Measurements from ENCODE around the gene ASB2. TPM values are rescaled to one million over a fixed set of nuclear protein-coding genes. Genes with fewer than 3 reads are reported as not detected.

The ASB2 gene
- total and polyA plus RNA-seq, 2 of the 8 experiments (the other 6 are each of a cell fraction or from before 2014, with no cell fraction given), result 1.0 to 2.1 TPM

- H3K23me2 ChIP-seq (ENCODE audit: low read depth, low read length), result peaks cover 3% of the 10 kb centered on the region; the same call in 1 of the 2 replicates
- H2AK5ac ChIP-seq (ENCODE audit: low read depth, low read length), result no peak overlapping the region
- CTCF ChIA-PET (ENCODE audit: partially characterized antibody), result interaction anchor here (0.8 to 8.0 kb wide), 6 partner anchors 12 to 40 kb away, joined by 3 to 37 read pairs (median 6); no protein-coding TSS in a partner anchor
- H3K9ac ChIP-seq (replicated peaks in 1 of 4; ENCODE audit: extremely low read depth in 1 of 4, low read depth in 3 of 4, low read length in 3 of 4), result no peak overlapping the region
- no peak overlapping the region for H2BK20ac ChIP-seq (ENCODE audit: low read length)
- peaks cover 0 to 1% (median 0%) of the 10 kb centered on the region in 4 experiments; a peak in 1 of 7 replicates for H3K27me3 ChIP-seq (replicated peaks in 1 of 4; ENCODE audit: control insufficient read depth in 3 of 4, extremely low read depth in 1 of 4, insufficient read depth in 3 of 4, low read length in 3 of 4)
- FAIRE-seq (no peak), DNase-seq (ENCODE audit: low read depth in 1 of 2, low spot score in 2 of 2) (no peak)
- no peak overlapping the region for H2BK120ac ChIP-seq (replicated peaks; ENCODE audit: low read depth, low read length)
- H2BK5ac ChIP-seq (ENCODE audit: low read depth, low read length), result no peak overlapping the region
- H3K4me1 ChIP-seq (replicated peaks in 1 of 4; ENCODE audit: control insufficient read depth in 3 of 4, insufficient read depth in 4 of 4, low read length in 3 of 4), result peaks cover 0 to under 1% (median 0%) of the 10 kb centered on the region in 4 experiments; a peak in 1 of 7 replicates
- H3K56ac ChIP-seq (replicated peaks; ENCODE audit: insufficient read length, low read depth, low read length), result peak overlapping the region; percentile 51
- no peaks in the 10 kb centered on the region for H3K9me3 ChIP-seq (ENCODE audit: insufficient read depth in 2 of 2, low read depth in 1 of 2, low read length in 1 of 2)
- no peak overlapping the region for H2BK15ac ChIP-seq (ENCODE audit: low read length)
- POLR2A ChIA-PET (ENCODE audit: partially characterized antibody), result interaction anchor here (1.0 kb wide), 1 partner anchor 10 kb away, joined by 3 read pairs; no protein-coding TSS in a partner anchor
- H4K91ac ChIP-seq (replicated peaks; ENCODE audit: insufficient read length, low read length), result no peak overlapping the region
- H3K23ac ChIP-seq (ENCODE audit: insufficient read length), result no peak overlapping the region
- no peak overlapping the region for H3K18ac ChIP-seq (ENCODE audit: extremely low read depth, low read length)
- no peak overlapping the region for H4K8ac ChIP-seq (ENCODE audit: extremely low read depth, insufficient read depth, low read length)
- no peaks in the 10 kb centered on the region for H4K20me1 ChIP-seq (replicated peaks in 1 of 2; ENCODE audit: control insufficient read depth in 1 of 2, insufficient read depth in 2 of 2, low read length in 2 of 2)
- no peak overlapping the region for H3K4me3 ChIP-seq (ENCODE audit: extremely low read depth in 1 of 4, insufficient read depth in 2 of 4, low read depth in 3 of 4, low read length in 4 of 4)
- WGBS, 2 experiments (ENCODE audit: extremely low coverage in 1 of 2, insufficient coverage in 1 of 2, insufficient read length in 1 of 2, insufficient replicate concordance in 2 of 2, low coverage in 1 of 2, low lambda C conversion rate in 2 of 2, missing lambda C conversion rate in 1 of 2), result 82 to 100% methylated on average over 2 to 3 of the region's 3 CpGs
- no peak overlapping the region for H4K5ac ChIP-seq (ENCODE audit: insufficient read length, low read depth, low read length)
- H3K4ac ChIP-seq (replicated peaks; ENCODE audit: insufficient read length, low read depth, low read length), result no peak overlapping the region
- no peaks in the 10 kb centered on the region for H3K36me3 ChIP-seq (ENCODE audit: control insufficient read depth in 2 of 4, insufficient read depth in 4 of 4, low read length in 3 of 4)
- H3K79me1 ChIP-seq (ENCODE audit: low read depth, low read length), result no peaks in the 10 kb centered on the region
- H3K79me2 ChIP-seq (ENCODE audit: control insufficient read depth in 1 of 2, insufficient read depth in 2 of 2, low read length in 2 of 2), result no peaks in the 10 kb centered on the region
- H3K14ac ChIP-seq (ENCODE audit: insufficient read length), result no peak overlapping the region
- no peak overlapping the region for H3K4me2 ChIP-seq (ENCODE audit: insufficient read depth in 1 of 2, low read depth in 2 of 2, low read length in 2 of 2)
- no peak overlapping the region for H3K27ac ChIP-seq (ENCODE audit: low read depth, low read length)
- H2BK12ac ChIP-seq (ENCODE audit: low read depth, low read length), result no peak overlapping the region
- no peak overlapping the region for H2AFZ ChIP-seq (ENCODE audit: low read length)
- TF ChIP-seq SRF (IDR thresholded peaks at IDR 0.05; ENCODE audit: low read depth, low read length) (no peak), MAX (IDR thresholded peaks at IDR 0.05) (no peak), CTBP2 (IDR thresholded peaks at IDR 0.05; ENCODE audit: borderline replicate concordance, insufficient read depth, insufficient read length, low read length) (no peak), POU5F1 (IDR thresholded peaks at IDR 0.05; ENCODE audit: low read depth, low read length) (no peak), EZH2 (IDR thresholded peaks at IDR 0.05; ENCODE audit: low read depth, low read length, severe bottlenecking) (no peak), EP300 (IDR thresholded peaks at IDR 0.05; ENCODE audit: borderline replicate concordance in 1 of 2, low read depth in 2 of 2, low read length in 2 of 2) (no peak), CHD2 (IDR thresholded peaks at IDR 0.05; ENCODE audit: low read length) (no peak), TEAD4 (IDR thresholded peaks at IDR 0.05; ENCODE audit: low read depth, low read length) (no peak), CREB1 (IDR thresholded peaks at IDR 0.05) (no peak), SIRT6 (IDR thresholded peaks at IDR 0.05; ENCODE audit: low read length) (no peak), TAF1 (IDR thresholded peaks at IDR 0.05; ENCODE audit: low read depth, low read length) (no peak), JUN (IDR thresholded peaks at IDR 0.05; ENCODE audit: low read depth, low read length) (no peak), SP4 (IDR thresholded peaks at IDR 0.05; ENCODE audit: low read length) (no peak), RFX5 (IDR thresholded peaks at IDR 0.05; ENCODE audit: borderline replicate concordance, low read depth, low read length) (no peak), CBX5 (IDR thresholded peaks at IDR 0.05; ENCODE audit: low read depth, low read length) (no peak)
These were observed 11.5 kb downstream of the ASB2 start for GRCh38 chr14:93964820-93965286.
